Neutrophil (primary cell): ENCODE results near the gene CACNG6.

ENCODE experiments used
- H3K27ac ChIP-seq: fragments of 200-600 bp; sonication (generic); 2 replicates; pipeline ENCODE4 v1.5.1; 2016; ENCODE audit warnings: mild to moderate bottlenecking, moderate library complexity
- H3K27me3 ChIP-seq: fragments of 200-600 bp; sonication (generic); 2 replicates; pipeline ENCODE4 v1.6.0; 2016; ENCODE audit warnings: mild to moderate bottlenecking
- H3K36me3 ChIP-seq: fragments of 200-600 bp; sonication (generic); 2 replicates; pipeline ENCODE4 v1.5.1; 2017
- H3K4me1 ChIP-seq, 2 experiments: fragments of 200-600 bp in 1 of 2; sonication (generic) in 1 of 2; 1 replicate in 1 of 2; 2 replicates in 1 of 2; pipeline versions ENCODE4 v1.5.1 to v1.6.1; 2013 to 2016; ENCODE audit warnings: low read depth in 1 of 2, low read length in 1 of 2, mild to moderate bottlenecking in 1 of 2, moderate library complexity in 1 of 2; ENCODE audit not compliant: control insufficient read depth in 1 of 2, insufficient read depth in 1 of 2
- H3K4me3 ChIP-seq, 2 experiments: fragments of 200-600 bp in 1 of 2; sonication (generic) in 1 of 2; 1 replicate in 1 of 2; 2 replicates in 1 of 2; pipeline ENCODE4 v1.5.1; 2013 to 2016; ENCODE audit warnings: low read depth in 1 of 2, low read length in 1 of 2, mild to moderate bottlenecking in 1 of 2, moderate library complexity in 1 of 2
- H3K9me3 ChIP-seq: fragments of 200-600 bp; sonication (generic); 2 replicates; pipeline ENCODE4 v1.5.1; 2016
- CTCF ChIP-seq: fragments of 200-600 bp; sonication (generic); IDR thresholded peaks from 2 replicates; pipeline ENCODE4 v1.5.1; 2016; ENCODE audit warnings: antibody characterized with exemption

The CACNG6 gene

GRCh38 chr19:54009440-54009839 is 18.0 kb downstream of the CACNG6 start:
- Histone ChIP-seq H3K4me3 (no peak overlapping the region), H3K9me3 (no peaks in the 10 kb centered on the region), H3K27me3 (peaks cover 65% of the 10 kb centered on the region), H3K36me3 (no peaks in the 10 kb centered on the region), H3K4me1 (peaks cover 0 to 1% of the 10 kb centered on the region in 2 experiments), H3K27ac (no peak overlapping the region)
- no peak for TF ChIP-seq CTCF

DNA sequence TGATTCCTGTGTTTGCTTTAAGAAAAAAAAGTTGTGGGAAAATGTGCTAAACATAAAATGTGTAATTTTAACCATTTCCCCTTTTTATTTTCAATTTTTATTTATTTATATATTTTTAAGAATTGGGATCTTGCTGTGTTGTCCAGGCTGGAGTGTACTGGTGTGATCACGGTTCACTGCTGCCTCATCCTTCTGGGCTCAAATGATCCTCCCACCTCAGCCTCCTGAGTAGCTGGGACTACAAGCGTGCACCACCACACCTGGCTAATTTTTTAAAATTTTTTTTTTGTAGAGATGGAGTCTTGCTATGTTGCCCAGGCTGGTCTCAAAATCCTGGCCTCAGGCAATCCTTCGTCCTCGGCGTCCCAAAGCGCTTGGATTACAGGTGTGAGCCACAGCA is 19.0 kb downstream of the CACNG6 start:
- Histone ChIP-seq H3K27me3 (peaks cover 60% of the 10 kb centered on the region), H3K4me1 (peaks cover 4 to 9% of the 10 kb centered on the region in 2 experiments), H3K4me3 (no peak overlapping the region), H3K9me3 (no peaks in the 10 kb centered on the region), H3K36me3 (no peaks in the 10 kb centered on the region), H3K27ac (no peak overlapping the region)
- TF ChIP-seq CTCF = no peak

DNA sequence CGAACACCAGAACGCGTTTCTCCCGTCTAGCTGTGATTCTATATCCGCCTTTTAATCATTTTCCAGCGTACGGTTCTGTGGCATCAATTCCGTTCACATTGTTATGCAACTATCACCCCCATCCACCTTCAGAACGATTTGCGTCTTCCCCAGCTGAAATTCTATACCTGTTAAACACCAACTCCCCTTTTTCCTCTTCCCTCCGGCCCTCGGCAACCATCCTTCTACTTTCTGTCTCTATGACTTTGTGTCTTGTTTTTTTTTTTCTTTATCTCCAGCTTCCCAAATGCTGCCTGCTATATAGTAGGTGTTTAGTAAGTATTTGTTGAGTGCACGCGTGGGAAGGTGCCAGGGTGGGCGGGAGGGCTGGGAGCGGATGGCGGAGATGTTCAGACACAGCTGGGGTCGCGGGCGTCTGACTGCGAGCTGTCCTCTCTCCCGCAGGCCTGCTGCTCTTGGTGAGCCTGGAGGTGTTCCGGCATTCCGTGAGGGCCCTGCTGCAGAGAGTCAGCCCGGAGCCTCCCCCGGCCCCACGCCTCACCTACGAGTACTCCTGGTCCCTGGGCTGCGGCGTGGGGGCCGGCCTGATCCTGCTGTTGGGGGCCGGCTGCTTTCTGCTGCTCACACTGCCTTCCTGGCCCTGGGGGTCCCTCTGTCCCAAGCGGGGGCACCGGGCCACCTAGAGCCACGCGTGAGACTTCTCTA is 20.2 kb downstream of the CACNG6 start:
- H3K4me1 ChIP-seq = peaks cover 4 to 10% of the 10 kb centered on the region in 2 experiments
- H3K27me3 ChIP-seq = peaks cover 60% of the 10 kb centered on the region
- TF ChIP-seq CTCF = no peak
- no peak overlapping the region for H3K27ac ChIP-seq
- H3K4me3 ChIP-seq = no peak overlapping the region
- no peaks in the 10 kb centered on the region for H3K36me3 ChIP-seq
- H3K9me3 ChIP-seq = no peaks in the 10 kb centered on the region

- Histone ChIP-seq H3K4me1 (peaks cover 23 to 32% of the 10 kb centered on the region in 2 experiments), H3K9me3 (no peaks in the 10 kb centered on the region), H3K27ac (no peak overlapping the region), H3K27me3 (peaks cover 38% of the 10 kb centered on the region), H3K36me3 (no peaks in the 10 kb centered on the region), H3K4me3 (no peak overlapping the region)
- TF ChIP-seq CTCF = no peak
These were observed 22.4 kb downstream of the CACNG6 start for GRCh38 chr19:54013866-54014265.

DNA sequence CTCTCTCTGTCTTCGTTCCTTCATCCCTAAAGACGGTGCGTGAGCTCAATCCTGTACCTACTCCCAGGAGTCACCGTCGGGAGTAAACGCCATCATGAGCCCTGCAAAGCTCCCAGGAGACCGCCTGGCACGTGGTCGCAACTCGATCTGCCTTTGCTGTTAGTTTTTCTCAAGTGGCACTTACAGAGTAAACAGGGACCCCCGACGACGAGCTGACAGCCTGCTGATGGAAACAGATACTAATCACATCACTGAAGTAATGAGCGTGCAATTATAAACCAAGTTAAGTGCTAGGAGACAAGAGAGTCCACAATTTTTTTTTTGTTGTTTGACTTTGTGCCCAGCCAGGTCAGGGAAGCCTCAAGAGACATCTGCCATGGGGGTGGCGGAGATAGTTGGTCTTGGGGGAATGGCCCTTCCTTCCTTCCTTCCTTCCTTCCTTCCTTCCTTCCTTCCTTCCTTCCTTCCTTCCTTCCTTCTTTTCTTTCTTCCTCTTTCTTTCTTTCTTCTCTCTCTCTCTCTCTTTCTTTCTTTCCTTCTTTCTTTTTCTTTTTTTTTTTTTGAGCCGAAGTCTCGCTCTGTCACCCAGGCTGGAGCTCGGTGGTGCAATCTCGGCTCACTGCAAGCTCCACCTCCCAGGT is 23.6 kb downstream of the CACNG6 start:
- Histone ChIP-seq H3K4me1 (peaks cover 35 to 44% of the 10 kb centered on the region in 2 experiments), H3K27me3 (peaks cover 29% of the 10 kb centered on the region), H3K9me3 (no peaks in the 10 kb centered on the region), H3K4me3 (no peak overlapping the region), H3K27ac (no peak overlapping the region), H3K36me3 (no peaks in the 10 kb centered on the region)
- no peak for TF ChIP-seq CTCF
